Measurements from ENCODE around the gene BPHL. TPM values are rescaled to one million over a fixed set of nuclear protein-coding genes. Genes with fewer than 3 reads are reported as not detected.

Gene BPHL
- total RNA-seq, 1 experiment from 2014 or later: 31.3 TPM

- CTCF ChIA-PET: no interaction called here
- H3K9ac ChIP-seq (ENCODE audit: low read length): no peak overlapping the region
- H3K27ac ChIP-seq (ENCODE audit: low read depth, low read length): no peak overlapping the region
- no peaks in the 10 kb centered on the region for H3K79me2 ChIP-seq (ENCODE audit: insufficient read depth, low read length)
- no peak overlapping the region for H2AFZ ChIP-seq (ENCODE audit: low read depth, low read length, poor library complexity, severe bottlenecking)
- no peaks in the 10 kb centered on the region for H3K9me3 ChIP-seq (ENCODE audit: control insufficient read depth in 1 of 2, insufficient read depth in 1 of 2, low read depth in 1 of 2, low read length in 2 of 2)
- RAD21 ChIA-PET (ENCODE audit: low non-redundant PET in 1 of 2, low total read pairs in 2 of 2, uncharacterized antibody in 2 of 2, unreplicated experiment in 2 of 2): no interaction called here
- ATAC-seq: no peak
- H3K4me2 ChIP-seq (ENCODE audit: low read length): no peak overlapping the region
- H3K36me3 ChIP-seq (ENCODE audit: control insufficient read depth in 1 of 2, insufficient read depth in 2 of 2, low read length in 2 of 2): peaks cover 0 to 6% of the 10 kb centered on the region in 2 experiments; a peak in 2 of 4 replicates
- no peak for DNase-seq (ENCODE audit: low read depth, low spot score)
- H3K27me3 ChIP-seq (ENCODE audit: insufficient read depth, low read length): no peaks in the 10 kb centered on the region
- H3K4me3 ChIP-seq (replicated peaks in 1 of 2; ENCODE audit: low read depth in 1 of 2, low read length in 2 of 2): no peak overlapping the region
- intact Hi-C loops (cut with micrococcal nuclease): no loop called here
- TF ChIP-seq FOSL1 (IDR thresholded peaks at IDR 0.05; ENCODE audit: low read depth) (no peak), EZH2phosphoT487 (IDR thresholded peaks at IDR 0.05; ENCODE audit: borderline replicate concordance) (no peak), ZFX (IDR thresholded peaks at IDR 0.05) (no peak), ELF1 (IDR thresholded peaks at IDR 0.05; ENCODE audit: borderline replicate concordance, low read depth) (no peak), SIN3A (IDR thresholded peaks at IDR 0.05; ENCODE audit: low read depth) (no peak), SRF (IDR thresholded peaks at IDR 0.05; ENCODE audit: low read depth) (no peak), YY1 (IDR thresholded peaks at IDR 0.05; ENCODE audit: extremely low read depth, insufficient replicate concordance, low read depth, low read length) (no peak), POLR2AphosphoS5 (IDR thresholded peaks at IDR 0.05; ENCODE audit: low read depth, low read length) (no peak), EGR1 (IDR thresholded peaks at IDR 0.05; ENCODE audit: low read depth) (no peak), JUND (IDR thresholded peaks at IDR 0.05) (no peak), SP1 (IDR thresholded peaks at IDR 0.05; ENCODE audit: low read depth) (no peak), POLR2A (IDR thresholded peaks at IDR 0.05; ENCODE audit: borderline replicate concordance, extremely low read depth, insufficient read depth, insufficient read length) (no peak), TCF7L2 (IDR thresholded peaks at IDR 0.05; ENCODE audit: borderline replicate concordance, extremely low read depth, insufficient read depth, insufficient read length) (no peak), ZBTB33 (IDR thresholded peaks at IDR 0.05; ENCODE audit: extremely low read depth, insufficient replicate concordance, low read length) (no peak), EZH2 (IDR thresholded peaks at IDR 0.05) (no peak), CBX3 (IDR thresholded peaks at IDR 0.05; ENCODE audit: low read depth) (no peak), REST (IDR thresholded peaks at IDR 0.05; ENCODE audit: low read depth) (no peak)
- TF ChIP-seq, protein P1, sequence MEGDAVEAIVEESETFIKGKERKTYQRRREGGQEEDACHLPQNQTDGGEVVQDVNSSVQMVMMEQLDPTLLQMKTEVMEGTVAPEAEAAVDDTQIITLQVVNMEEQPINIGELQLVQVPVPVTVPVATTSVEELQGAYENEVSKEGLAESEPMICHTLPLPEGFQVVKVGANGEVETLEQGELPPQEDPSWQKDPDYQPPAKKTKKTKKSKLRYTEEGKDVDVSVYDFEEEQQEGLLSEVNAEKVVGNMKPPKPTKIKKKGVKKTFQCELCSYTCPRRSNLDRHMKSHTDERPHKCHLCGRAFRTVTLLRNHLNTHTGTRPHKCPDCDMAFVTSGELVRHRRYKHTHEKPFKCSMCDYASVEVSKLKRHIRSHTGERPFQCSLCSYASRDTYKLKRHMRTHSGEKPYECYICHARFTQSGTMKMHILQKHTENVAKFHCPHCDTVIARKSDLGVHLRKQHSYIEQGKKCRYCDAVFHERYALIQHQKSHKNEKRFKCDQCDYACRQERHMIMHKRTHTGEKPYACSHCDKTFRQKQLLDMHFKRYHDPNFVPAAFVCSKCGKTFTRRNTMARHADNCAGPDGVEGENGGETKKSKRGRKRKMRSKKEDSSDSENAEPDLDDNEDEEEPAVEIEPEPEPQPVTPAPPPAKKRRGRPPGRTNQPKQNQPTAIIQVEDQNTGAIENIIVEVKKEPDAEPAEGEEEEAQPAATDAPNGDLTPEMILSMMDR (IDR thresholded peaks at IDR 0.05 in 2 of 3, conservative IDR thresholded peaks at IDR 0.05 in 1 of 3; ENCODE audit: borderline replicate concordance in 1 of 3, insufficient read depth in 1 of 3, low read depth in 2 of 3, low read length in 2 of 3): no peak
- TF ChIP-seq, protein P2, sequence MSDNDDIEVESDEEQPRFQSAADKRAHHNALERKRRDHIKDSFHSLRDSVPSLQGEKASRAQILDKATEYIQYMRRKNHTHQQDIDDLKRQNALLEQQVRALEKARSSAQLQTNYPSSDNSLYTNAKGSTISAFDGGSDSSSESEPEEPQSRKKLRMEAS (IDR thresholded peaks at IDR 0.05): no peak
- TF ChIP-seq, protein P3, sequence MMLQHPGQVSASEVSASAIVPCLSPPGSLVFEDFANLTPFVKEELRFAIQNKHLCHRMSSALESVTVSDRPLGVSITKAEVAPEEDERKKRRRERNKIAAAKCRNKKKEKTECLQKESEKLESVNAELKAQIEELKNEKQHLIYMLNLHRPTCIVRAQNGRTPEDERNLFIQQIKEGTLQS (IDR thresholded peaks at IDR 0.05): no peak
- no peaks in the 10 kb centered on the region for H4K20me1 ChIP-seq (ENCODE audit: insufficient read depth)
- H3K4me1 ChIP-seq (ENCODE audit: control insufficient read depth in 1 of 2, insufficient read depth in 2 of 2, low read length in 2 of 2): no peaks in the 10 kb centered on the region
- POLR2A ChIA-PET: no interaction called here
- BruUV-seq (replicated peaks): no TSS peak
- no peaks in the 10 kb centered on the region for H3K9me2 ChIP-seq (ENCODE audit: insufficient read depth)
Observed at GRCh38 chr6:3131695-3132094, 13.2 kb downstream of the BPHL start.

All from HCT116 (cell line).